ENCODE data around the gene POLR3F. TPM values are rescaled to one million over a fixed set of nuclear protein-coding genes. Genes with fewer than 3 reads are reported as not detected.

Gene POLR3F
- total and polyA plus RNA-seq, 9 of the 15 experiments (the other 6 are each of a cell fraction or from before 2014, with no cell fraction given): 7.0 to 15.0 (median 9.6) TPM

DNA sequence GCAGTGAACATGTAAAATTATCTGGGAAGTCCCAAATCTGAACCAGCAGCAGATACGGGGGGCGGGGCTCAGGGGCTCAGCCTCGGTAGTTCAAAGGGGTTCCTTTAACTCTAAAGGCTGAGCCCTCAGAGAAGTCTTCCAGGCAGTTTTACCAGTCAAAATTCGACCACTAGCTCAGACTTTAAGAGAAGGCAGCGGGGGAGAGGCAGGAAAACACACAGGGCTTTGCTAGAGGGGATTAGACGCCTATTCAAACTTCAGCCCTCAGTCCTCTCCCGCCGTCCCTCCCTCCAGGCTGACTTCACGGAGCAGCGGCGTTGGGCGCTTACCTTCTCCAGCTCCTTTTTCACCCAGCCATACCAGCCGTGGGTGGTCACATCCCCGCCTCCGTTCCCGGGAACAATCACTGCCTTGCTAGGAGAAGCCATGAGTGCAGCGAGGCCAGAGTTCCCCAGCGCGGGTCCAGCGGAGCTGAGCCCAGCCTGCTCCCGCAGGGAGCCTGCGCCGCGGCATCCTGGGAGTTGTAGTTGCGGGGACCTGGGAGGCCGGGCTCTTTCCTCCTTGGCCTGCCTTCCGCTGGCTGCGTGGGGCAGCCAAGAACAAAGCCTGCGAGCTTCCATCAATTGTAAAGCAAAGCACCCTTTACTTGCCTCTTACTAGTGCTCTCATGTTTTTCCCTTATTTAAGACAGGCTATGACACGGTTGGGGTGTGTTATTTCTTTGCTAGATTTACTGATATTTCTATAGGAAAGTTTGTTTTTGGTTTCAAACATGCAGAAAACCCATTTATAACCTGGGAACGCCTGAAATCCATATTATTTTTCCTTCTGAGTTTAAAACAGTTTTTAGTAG is 29.8 kb downstream of the POLR3F start, which contains the start of gene RBBP9 (continued):
- TF ChIP-seq, protein P1, sequence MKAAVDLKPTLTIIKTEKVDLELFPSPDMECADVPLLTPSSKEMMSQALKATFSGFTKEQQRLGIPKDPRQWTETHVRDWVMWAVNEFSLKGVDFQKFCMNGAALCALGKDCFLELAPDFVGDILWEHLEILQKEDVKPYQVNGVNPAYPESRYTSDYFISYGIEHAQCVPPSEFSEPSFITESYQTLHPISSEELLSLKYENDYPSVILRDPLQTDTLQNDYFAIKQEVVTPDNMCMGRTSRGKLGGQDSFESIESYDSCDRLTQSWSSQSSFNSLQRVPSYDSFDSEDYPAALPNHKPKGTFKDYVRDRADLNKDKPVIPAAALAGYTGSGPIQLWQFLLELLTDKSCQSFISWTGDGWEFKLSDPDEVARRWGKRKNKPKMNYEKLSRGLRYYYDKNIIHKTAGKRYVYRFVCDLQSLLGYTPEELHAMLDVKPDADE (conservative IDR thresholded peaks at IDR 0.05; ENCODE audit: control insufficient read depth, low read depth, low read length): no peak; the same call in 1 of the 2 replicates
- TF ChIP-seq ZNF778 (CRISPR knock-in tag; IDR thresholded peaks at IDR 0.05): no peak
- no peak for TF ChIP-seq TARDBP (IDR thresholded peaks at IDR 0.05)
- TF ChIP-seq GATAD2A (IDR thresholded peaks at IDR 0.05): no peak
- TF ChIP-seq MEF2A (IDR thresholded peaks at IDR 0.05; ENCODE audit: control insufficient read depth, low read depth, low read length): no peak
- TF ChIP-seq, protein P2, sequence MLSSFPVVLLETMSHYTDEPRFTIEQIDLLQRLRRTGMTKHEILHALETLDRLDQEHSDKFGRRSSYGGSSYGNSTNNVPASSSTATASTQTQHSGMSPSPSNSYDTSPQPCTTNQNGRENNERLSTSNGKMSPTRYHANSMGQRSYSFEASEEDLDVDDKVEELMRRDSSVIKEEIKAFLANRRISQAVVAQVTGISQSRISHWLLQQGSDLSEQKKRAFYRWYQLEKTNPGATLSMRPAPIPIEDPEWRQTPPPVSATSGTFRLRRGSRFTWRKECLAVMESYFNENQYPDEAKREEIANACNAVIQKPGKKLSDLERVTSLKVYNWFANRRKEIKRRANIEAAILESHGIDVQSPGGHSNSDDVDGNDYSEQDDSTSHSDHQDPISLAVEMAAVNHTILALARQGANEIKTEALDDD (IDR thresholded peaks at IDR 0.05): no peak
- TF ChIP-seq ZNF717 (CRISPR knock-in tag; IDR thresholded peaks at IDR 0.05): no peak
- no peak for TF ChIP-seq RAD51 (IDR thresholded peaks at IDR 0.05; ENCODE audit: borderline replicate concordance, low read depth)
- TF ChIP-seq HMGN3 (IDR thresholded peaks at IDR 0.05; ENCODE audit: borderline replicate concordance, extremely low read depth, insufficient read length, low read depth, low read length): peak; percentile 30
- TF ChIP-seq, protein P3, sequence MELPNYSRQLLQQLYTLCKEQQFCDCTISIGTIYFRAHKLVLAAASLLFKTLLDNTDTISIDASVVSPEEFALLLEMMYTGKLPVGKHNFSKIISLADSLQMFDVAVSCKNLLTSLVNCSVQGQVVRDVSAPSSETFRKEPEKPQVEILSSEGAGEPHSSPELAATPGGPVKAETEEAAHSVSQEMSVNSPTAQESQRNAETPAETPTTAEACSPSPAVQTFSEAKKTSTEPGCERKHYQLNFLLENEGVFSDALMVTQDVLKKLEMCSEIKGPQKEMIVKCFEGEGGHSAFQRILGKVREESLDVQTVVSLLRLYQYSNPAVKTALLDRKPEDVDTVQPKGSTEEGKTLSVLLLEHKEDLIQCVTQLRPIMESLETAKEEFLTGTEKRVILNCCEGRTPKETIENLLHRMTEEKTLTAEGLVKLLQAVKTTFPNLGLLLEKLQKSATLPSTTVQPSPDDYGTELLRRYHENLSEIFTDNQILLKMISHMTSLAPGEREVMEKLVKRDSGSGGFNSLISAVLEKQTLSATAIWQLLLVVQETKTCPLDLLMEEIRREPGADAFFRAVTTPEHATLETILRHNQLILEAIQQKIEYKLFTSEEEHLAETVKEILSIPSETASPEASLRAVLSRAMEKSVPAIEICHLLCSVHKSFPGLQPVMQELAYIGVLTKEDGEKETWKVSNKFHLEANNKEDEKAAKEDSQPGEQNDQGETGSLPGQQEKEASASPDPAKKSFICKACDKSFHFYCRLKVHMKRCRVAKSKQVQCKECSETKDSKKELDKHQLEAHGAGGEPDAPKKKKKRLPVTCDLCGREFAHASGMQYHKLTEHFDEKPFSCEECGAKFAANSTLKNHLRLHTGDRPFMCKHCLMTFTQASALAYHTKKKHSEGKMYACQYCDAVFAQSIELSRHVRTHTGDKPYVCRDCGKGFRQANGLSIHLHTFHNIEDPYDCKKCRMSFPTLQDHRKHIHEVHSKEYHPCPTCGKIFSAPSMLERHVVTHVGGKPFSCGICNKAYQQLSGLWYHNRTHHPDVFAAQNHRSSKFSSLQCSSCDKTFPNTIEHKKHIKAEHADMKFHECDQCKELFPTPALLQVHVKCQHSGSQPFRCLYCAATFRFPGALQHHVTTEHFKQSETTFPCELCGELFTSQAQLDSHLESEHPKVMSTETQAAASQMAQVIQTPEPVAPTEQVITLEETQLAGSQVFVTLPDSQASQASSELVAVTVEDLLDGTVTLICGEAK (IDR thresholded peaks at IDR 0.05): peak; percentile 57; the same call in 1 of the 2 replicates
- TF ChIP-seq, protein P3 (CRISPR knock-in tag; IDR thresholded peaks at IDR 0.05): no peak
- TF ChIP-seq BCOR (IDR thresholded peaks at IDR 0.05): no peak
- no peak for TF ChIP-seq MCM7 (IDR thresholded peaks at IDR 0.05)
- no peak for TF ChIP-seq NFYB (IDR thresholded peaks at IDR 0.05; ENCODE audit: extremely low read depth, insufficient read length)
- TF ChIP-seq, protein P4, sequence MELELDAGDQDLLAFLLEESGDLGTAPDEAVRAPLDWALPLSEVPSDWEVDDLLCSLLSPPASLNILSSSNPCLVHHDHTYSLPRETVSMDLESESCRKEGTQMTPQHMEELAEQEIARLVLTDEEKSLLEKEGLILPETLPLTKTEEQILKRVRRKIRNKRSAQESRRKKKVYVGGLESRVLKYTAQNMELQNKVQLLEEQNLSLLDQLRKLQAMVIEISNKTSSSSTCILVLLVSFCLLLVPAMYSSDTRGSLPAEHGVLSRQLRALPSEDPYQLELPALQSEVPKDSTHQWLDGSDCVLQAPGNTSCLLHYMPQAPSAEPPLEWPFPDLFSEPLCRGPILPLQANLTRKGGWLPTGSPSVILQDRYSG (tag; conservative IDR thresholded peaks at IDR 0.05; ENCODE audit: low read depth): no peak
- TF ChIP-seq KDM5B (IDR thresholded peaks at IDR 0.05; ENCODE audit: insufficient replicate concordance, low read depth, low read length): peak; percentile 65
